ENCODE measurements around the gene SPAST. TPM values are rescaled to one million over a fixed set of nuclear protein-coding genes. Genes with fewer than 3 reads are reported as not detected.
A peak's percentile ranks its signal among the peaks of the same experiment; 100 is the strongest.
"Not testable (repeated sequence)": the region's sequence is repeated elsewhere in the genome, so short reads cannot be mapped to it uniquely, and the experiment has no call there.

SPAST gene
- total and polyA plus RNA-seq, 2 donors (not counting 1 experiment from before 2014, with no cell fraction given), result 6.2 to 26.8 TPM

DNA sequence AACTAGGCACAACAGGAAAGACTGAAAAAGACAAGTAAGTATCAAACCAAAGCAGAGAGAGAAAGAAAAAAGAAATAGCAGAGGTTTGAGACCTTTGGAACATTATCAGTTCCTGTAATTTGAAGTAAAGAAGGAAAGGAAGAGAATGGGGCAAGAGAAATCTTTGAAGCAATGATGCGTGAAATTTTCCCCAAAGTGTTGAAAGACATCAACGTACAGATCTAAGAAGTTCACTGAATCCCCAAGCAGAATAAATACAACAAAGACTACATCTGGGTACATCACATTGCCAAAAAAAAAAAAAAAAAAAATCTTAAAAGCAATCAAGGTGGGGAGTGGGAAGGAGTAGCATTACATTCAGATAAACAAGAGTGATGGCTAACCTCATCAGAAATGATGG is 96.3 kb downstream of the SPAST start:
- TF ChIP-seq, protein P1, sequence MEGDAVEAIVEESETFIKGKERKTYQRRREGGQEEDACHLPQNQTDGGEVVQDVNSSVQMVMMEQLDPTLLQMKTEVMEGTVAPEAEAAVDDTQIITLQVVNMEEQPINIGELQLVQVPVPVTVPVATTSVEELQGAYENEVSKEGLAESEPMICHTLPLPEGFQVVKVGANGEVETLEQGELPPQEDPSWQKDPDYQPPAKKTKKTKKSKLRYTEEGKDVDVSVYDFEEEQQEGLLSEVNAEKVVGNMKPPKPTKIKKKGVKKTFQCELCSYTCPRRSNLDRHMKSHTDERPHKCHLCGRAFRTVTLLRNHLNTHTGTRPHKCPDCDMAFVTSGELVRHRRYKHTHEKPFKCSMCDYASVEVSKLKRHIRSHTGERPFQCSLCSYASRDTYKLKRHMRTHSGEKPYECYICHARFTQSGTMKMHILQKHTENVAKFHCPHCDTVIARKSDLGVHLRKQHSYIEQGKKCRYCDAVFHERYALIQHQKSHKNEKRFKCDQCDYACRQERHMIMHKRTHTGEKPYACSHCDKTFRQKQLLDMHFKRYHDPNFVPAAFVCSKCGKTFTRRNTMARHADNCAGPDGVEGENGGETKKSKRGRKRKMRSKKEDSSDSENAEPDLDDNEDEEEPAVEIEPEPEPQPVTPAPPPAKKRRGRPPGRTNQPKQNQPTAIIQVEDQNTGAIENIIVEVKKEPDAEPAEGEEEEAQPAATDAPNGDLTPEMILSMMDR (IDR thresholded peaks at IDR 0.05), result no peak
- TF ChIP-seq EZH2 (IDR thresholded peaks at IDR 0.05; ENCODE audit: borderline replicate concordance, insufficient read depth, low read depth, low read length, poor library complexity, severe bottlenecking), result no peak
- Mint-ChIP-seq H3K9me3 (ENCODE audit: insufficient read depth) (no peaks in the 10 kb centered on the region), H3K4me3 (no peak overlapping the region), H3K4me1 (no peaks in the 10 kb centered on the region), H3K27ac (no peak overlapping the region), H3K27me3 (no peaks in the 10 kb centered on the region)
- WGBS (ENCODE audit: insufficient coverage), result no CpG with 5 or more reads among the region's 2 CpGs
- no peaks in the 10 kb centered on the region for H4K20me1 ChIP-seq (ENCODE audit: control insufficient read depth, insufficient read depth, low read length, poor library complexity, severe bottlenecking)
- peaks cover 2% of the 10 kb centered on the region in 2 donors for H3K4me1 ChIP-seq (ENCODE audit: control insufficient read depth in 2 of 2, insufficient read depth in 2 of 2, low read length in 2 of 2)
- CTCF ChIA-PET, result no interaction called here
- no peak overlapping the region for H3K4me2 ChIP-seq (replicated peaks; ENCODE audit: low read depth, low read length, poor library complexity, severe bottlenecking)
- intact Hi-C loops (cut with micrococcal nuclease), result no loop called here
- H3K4me3 ChIP-seq (ENCODE audit: control extremely low read depth in 1 of 5, extremely low read depth in 1 of 5, insufficient read depth in 1 of 5, low read depth in 2 of 5, low read length in 4 of 5), result no peak overlapping the region
- no peaks in the 10 kb centered on the region for H3K27me3 ChIP-seq (replicated peaks in 1 of 4; ENCODE audit: control extremely low read depth in 1 of 4, control insufficient read depth in 3 of 4, insufficient read depth in 4 of 4, low read length in 3 of 4)
- ATAC-seq (ENCODE audit: low read depth), result no peak
- no peak for DNase-seq
- H3K27ac ChIP-seq (ENCODE audit: low read length in 2 of 2), result no peak overlapping the region
- H3K79me2 ChIP-seq (ENCODE audit: control insufficient read depth, insufficient read depth, low read length), result no peaks in the 10 kb centered on the region
- POLR2A ChIA-PET, result no interaction called here
- no peak overlapping the region for H3K9ac ChIP-seq (ENCODE audit: low read length)
- no peak overlapping the region for H2AFZ ChIP-seq (ENCODE audit: insufficient read depth, low read depth, low read length, poor library complexity, severe bottlenecking)
- H3K36me3 ChIP-seq (replicated peaks in 1 of 2; ENCODE audit: control extremely low read depth in 1 of 2, control insufficient read depth in 1 of 2, extremely low read depth in 1 of 2, insufficient read depth in 2 of 2, low read length in 1 of 2), result peaks cover 0 to 7% of the 10 kb centered on the region in 2 experiments
- no peaks in the 10 kb centered on the region for H3K9me3 ChIP-seq (ENCODE audit: control extremely low read depth in 1 of 3, control insufficient read depth in 2 of 3, insufficient read depth in 1 of 3, low read length in 2 of 3)

DNA sequence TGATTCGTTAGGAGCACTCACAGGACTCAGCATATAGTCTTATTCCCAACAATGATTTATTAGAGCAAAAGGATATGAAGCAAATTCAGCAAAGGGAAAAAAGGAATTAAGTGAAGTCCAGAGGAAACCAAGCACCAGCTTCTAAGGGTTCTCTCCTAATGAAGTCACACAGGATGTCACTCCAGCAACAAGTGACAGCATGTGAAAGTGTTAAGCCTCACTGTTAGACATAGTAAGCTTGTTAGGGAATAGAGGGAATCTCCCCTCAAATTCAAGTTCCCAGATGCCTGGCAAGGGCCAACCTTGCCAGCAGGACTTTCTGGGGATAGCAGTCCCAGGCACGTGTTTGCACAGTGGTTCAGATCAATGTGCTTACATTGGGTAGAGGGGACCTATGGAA is 97.9 kb downstream of the SPAST start:
- H3K27me3 Mint-ChIP-seq, result no peaks in the 10 kb centered on the region
- no peak overlapping the region for H3K27ac ChIP-seq (ENCODE audit: low read length in 2 of 2)
- H3K9me3 ChIP-seq (ENCODE audit: control extremely low read depth in 1 of 3, control insufficient read depth in 2 of 3, insufficient read depth in 1 of 3, low read length in 2 of 3), result no peaks in the 10 kb centered on the region
- ChIA-PET CTCF (no interaction called here), POLR2A (no interaction called here)
- intact Hi-C loops (cut with micrococcal nuclease), result no loop called here
- DNase-seq (no peak), ATAC-seq (ENCODE audit: low read depth) (no peak)
- no peak overlapping the region for H3K4me3 ChIP-seq (ENCODE audit: control extremely low read depth in 1 of 5, extremely low read depth in 1 of 5, insufficient read depth in 1 of 5, low read depth in 2 of 5, low read length in 4 of 5)
- no peaks in the 10 kb centered on the region for H3K9me3 Mint-ChIP-seq (ENCODE audit: insufficient read depth)
- no peak overlapping the region for H3K27ac Mint-ChIP-seq
- H3K9ac ChIP-seq (ENCODE audit: low read length), result no peak overlapping the region
- H3K36me3 ChIP-seq (replicated peaks in 1 of 2; ENCODE audit: control extremely low read depth in 1 of 2, control insufficient read depth in 1 of 2, extremely low read depth in 1 of 2, insufficient read depth in 2 of 2, low read length in 1 of 2), result no peaks in the 10 kb centered on the region
- H3K4me2 ChIP-seq (replicated peaks; ENCODE audit: low read depth, low read length, poor library complexity, severe bottlenecking), result no peak overlapping the region
- no peaks in the 10 kb centered on the region for H4K20me1 ChIP-seq (ENCODE audit: control insufficient read depth, insufficient read depth, low read length, poor library complexity, severe bottlenecking)
- WGBS (ENCODE audit: insufficient coverage), result 88% methylated on average over 1 of the region's 2 CpGs
- H3K4me1 ChIP-seq (ENCODE audit: control insufficient read depth in 2 of 2, insufficient read depth in 2 of 2, low read length in 2 of 2), result peaks cover 6 to 10% of the 10 kb centered on the region in 2 donors
- H3K4me1 Mint-ChIP-seq, result peaks cover 10% of the 10 kb centered on the region
- H3K79me2 ChIP-seq (ENCODE audit: control insufficient read depth, insufficient read depth, low read length), result peaks cover 4% of the 10 kb centered on the region
- TF ChIP-seq EZH2 (IDR thresholded peaks at IDR 0.05; ENCODE audit: borderline replicate concordance, insufficient read depth, low read depth, low read length, poor library complexity, severe bottlenecking), result no peak
- TF ChIP-seq, protein P1 (IDR thresholded peaks at IDR 0.05), result no peak
- no peaks in the 10 kb centered on the region for H3K27me3 ChIP-seq (replicated peaks in 1 of 4; ENCODE audit: control extremely low read depth in 1 of 4, control insufficient read depth in 3 of 4, insufficient read depth in 4 of 4, low read length in 3 of 4)
- no peak overlapping the region for H2AFZ ChIP-seq (ENCODE audit: insufficient read depth, low read depth, low read length, poor library complexity, severe bottlenecking)
- H3K4me3 Mint-ChIP-seq, result no peak overlapping the region

DNA sequence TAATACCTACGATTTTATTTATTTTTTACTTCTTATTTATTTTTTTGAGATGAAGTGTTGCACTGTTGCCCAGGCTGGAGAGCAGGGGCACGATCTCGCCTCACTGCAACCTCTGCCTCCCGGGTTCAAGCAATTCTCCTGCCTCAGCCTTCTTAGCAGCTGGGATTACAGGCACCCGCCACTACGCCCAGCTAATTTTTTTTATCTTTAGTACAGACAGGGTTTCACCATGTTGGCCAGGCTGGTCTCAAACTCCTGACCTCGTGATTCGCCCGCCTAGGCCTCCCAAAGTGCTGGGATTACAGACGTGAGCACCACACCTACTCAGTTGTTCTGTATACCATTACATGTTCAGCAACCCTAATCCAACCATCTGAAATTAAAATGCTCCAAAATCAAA is 100.9 kb downstream of the SPAST start:
- H3K4me3 ChIP-seq (ENCODE audit: control extremely low read depth in 1 of 5, extremely low read depth in 1 of 5, insufficient read depth in 1 of 5, low read depth in 2 of 5, low read length in 4 of 5); H3K9ac ChIP-seq (ENCODE audit: low read length); H3K9me3 Mint-ChIP-seq (ENCODE audit: insufficient read depth); H3K27ac Mint-ChIP-seq; POLR2A ChIA-PET; DNase-seq; intact Hi-C loops (cut with micrococcal nuclease); H3K27me3 ChIP-seq (replicated peaks in 1 of 4; ENCODE audit: control extremely low read depth in 1 of 4, control insufficient read depth in 3 of 4, insufficient read depth in 4 of 4, low read length in 3 of 4); H3K36me3 ChIP-seq (replicated peaks in 1 of 2; ENCODE audit: control extremely low read depth in 1 of 2, control insufficient read depth in 1 of 2, extremely low read depth in 1 of 2, insufficient read depth in 2 of 2, low read length in 1 of 2); H3K27me3 Mint-ChIP-seq; ATAC-seq (ENCODE audit: low read depth); H3K27ac ChIP-seq (ENCODE audit: low read length in 2 of 2); H3K4me2 ChIP-seq (replicated peaks; ENCODE audit: low read depth, low read length, poor library complexity, severe bottlenecking); CTCF ChIA-PET; H4K20me1 ChIP-seq (ENCODE audit: control insufficient read depth, insufficient read depth, low read length, poor library complexity, severe bottlenecking); H3K9me3 ChIP-seq (ENCODE audit: control extremely low read depth in 1 of 3, control insufficient read depth in 2 of 3, insufficient read depth in 1 of 3, low read length in 2 of 3): not testable (repeated sequence)
- 96% methylated on average over 7 of the region's 10 CpGs for WGBS (ENCODE audit: insufficient coverage)
- Histone ChIP-seq H2AFZ (ENCODE audit: insufficient read depth, low read depth, low read length, poor library complexity, severe bottlenecking) (peak overlapping the region; percentile 8), H3K4me1 (ENCODE audit: control insufficient read depth in 2 of 2, insufficient read depth in 2 of 2, low read length in 2 of 2) (peaks cover 12 to 18% of the 10 kb centered on the region in 2 donors), H3K79me2 (ENCODE audit: control insufficient read depth, insufficient read depth, low read length) (peaks cover 17% of the 10 kb centered on the region)
- peak overlapping the region; percentile 99 for H3K4me3 Mint-ChIP-seq
- H3K4me1 Mint-ChIP-seq, result peaks cover 28% of the 10 kb centered on the region
